Activated CD8-positive, alpha-beta memory T cell treated with anti-CD3 and anti-CD28 coated beads, Interleukin-2, amount 10 ng/mL, durations not matched to agents 7 days and 5 days (primary cell): ENCODE data around the gene STARD13. TPM values are rescaled to one million over a fixed set of nuclear protein-coding genes. Genes with fewer than 3 reads are reported as not detected.

Source experiments
- ATAC-seq: fragments of 150-1000 bp; cut with Tn5 transposase; one replicate; pipeline ENCODE4 v1.10.0; 2021; ENCODE audit warnings: moderate library complexity
- CTCF ChIA-PET: fragments of 350-600 bp; sonication (Branson Sonifier 250); formaldehyde crosslinking; loops from one replicate; lab custom pipeline; 2021; ENCODE audit warnings: antibody characterized with exemption; lab: Charles Lee
- DNase-seq: peaks from one replicate; pipeline ENCODE4 v3.0.0-alpha.2; 2020
- H3K27ac Mint-ChIP-seq: one replicate; pipeline ENCODE4 v1.8.0; 2021; ENCODE audit warnings: mild to moderate bottlenecking, mixed read lengths
- H3K27me3 Mint-ChIP-seq: one replicate; pipeline ENCODE4 v1.8.0; 2021; ENCODE audit warnings: mixed read lengths
- H3K36me3 Mint-ChIP-seq: one replicate; pipeline ENCODE4 v1.8.0; 2021; ENCODE audit warnings: mild to moderate bottlenecking, mixed read lengths
- H3K4me1 Mint-ChIP-seq: one replicate; pipeline ENCODE4 v1.8.0; 2021; ENCODE audit warnings: mixed read lengths
- H3K4me3 Mint-ChIP-seq: one replicate; pipeline ENCODE4 v1.8.0; 2021; ENCODE audit warnings: mild to moderate bottlenecking, moderate library complexity, mixed read lengths
- H3K9me3 Mint-ChIP-seq: one replicate; pipeline ENCODE4 v1.8.0; 2022; ENCODE audit warnings: low read depth, mixed read lengths
- total RNA-seq, 2 experiments: library from RNA; stranded (reverse); gene quantifications; one replicate each; pipeline ENCODE4 v1.2.3, GENCODE V29; 2021

STARD13 gene
- total RNA-seq, 2 experiments from 2014 or later, result 1.2 to 1.5 TPM

GRCh38 chr13:33212396-33212795, 73.2 kb downstream of the STARD13 start:
- H3K4me1 Mint-ChIP-seq, result peaks cover 3% of the 10 kb centered on the region
- no peaks in the 10 kb centered on the region for H3K9me3 Mint-ChIP-seq
- CTCF ChIA-PET, result no interaction called here
- DNase-seq (no peak), ATAC-seq (no peak)
- H3K27me3 Mint-ChIP-seq, result peaks cover 18% of the 10 kb centered on the region
- no peaks in the 10 kb centered on the region for H3K36me3 Mint-ChIP-seq
- no peak overlapping the region for H3K27ac Mint-ChIP-seq
- no peak overlapping the region for H3K4me3 Mint-ChIP-seq

GRCh38 chr13:33210090-33210489, 75.5 kb downstream of the STARD13 start:
- peaks cover 18% of the 10 kb centered on the region for H3K27me3 Mint-ChIP-seq
- H3K4me1 Mint-ChIP-seq, result peaks cover 18% of the 10 kb centered on the region
- H3K36me3 Mint-ChIP-seq, result no peaks in the 10 kb centered on the region
- no peak for ATAC-seq
- no peak overlapping the region for H3K4me3 Mint-ChIP-seq
- no peak for DNase-seq
- CTCF ChIA-PET, result no interaction called here
- H3K27ac Mint-ChIP-seq, result no peak overlapping the region
- H3K9me3 Mint-ChIP-seq, result no peaks in the 10 kb centered on the region

- Mint-ChIP-seq H3K4me1 (peaks cover 31% of the 10 kb centered on the region), H3K27me3 (peaks cover 15% of the 10 kb centered on the region), H3K36me3 (no peaks in the 10 kb centered on the region), H3K9me3 (no peaks in the 10 kb centered on the region), H3K4me3 (no peak overlapping the region), H3K27ac (no peak overlapping the region)
- DNase-seq, result no peak
- CTCF ChIA-PET, result no interaction called here
- ATAC-seq, result no peak
Measured at GRCh38 chr13:33208290-33209220, 77.0 kb downstream of the STARD13 start.

- H3K36me3 Mint-ChIP-seq, result no peaks in the 10 kb centered on the region
- ATAC-seq (peak; percentile 36), DNase-seq (no peak)
- H3K4me3 Mint-ChIP-seq, result no peak overlapping the region
- peaks cover 31% of the 10 kb centered on the region for H3K4me1 Mint-ChIP-seq
- no peak overlapping the region for H3K27ac Mint-ChIP-seq
- peaks cover 13% of the 10 kb centered on the region for H3K27me3 Mint-ChIP-seq
- H3K9me3 Mint-ChIP-seq, result no peaks in the 10 kb centered on the region
- CTCF ChIA-PET, result interaction anchor here (0.6 kb wide), 1 partner anchor 12 kb away, joined by 3 read pairs; no protein-coding TSS in a partner anchor
Measured at GRCh38 chr13:33207615-33207961, 78.0 kb downstream of the STARD13 start.

GRCh38 chr13:33206945-33207614, 78.5 kb downstream of the STARD13 start:
- H3K9me3 Mint-ChIP-seq, result no peaks in the 10 kb centered on the region
- H3K36me3 Mint-ChIP-seq, result peaks cover 2% of the 10 kb centered on the region
- no peak for DNase-seq
- peaks cover 17% of the 10 kb centered on the region for H3K27me3 Mint-ChIP-seq
- ATAC-seq, result no peak
- H3K27ac Mint-ChIP-seq, result no peak overlapping the region
- H3K4me3 Mint-ChIP-seq, result no peak overlapping the region
- peaks cover 31% of the 10 kb centered on the region for H3K4me1 Mint-ChIP-seq
- CTCF ChIA-PET, result interaction anchor here (0.6 kb wide), 1 partner anchor 11 kb away, joined by 3 read pairs; no protein-coding TSS in a partner anchor

GRCh38 chr13:33206425-33206824, 79.1 kb downstream of the STARD13 start:
- Mint-ChIP-seq H3K9me3 (no peaks in the 10 kb centered on the region), H3K27ac (no peak overlapping the region), H3K4me3 (no peak overlapping the region), H3K4me1 (peaks cover 31% of the 10 kb centered on the region), H3K36me3 (peaks cover 2% of the 10 kb centered on the region), H3K27me3 (peaks cover 17% of the 10 kb centered on the region)
- no peak for DNase-seq
- CTCF ChIA-PET, result interaction anchor here (1.3 kb wide), 1 partner anchor 26 kb away, joined by 4 read pairs; no protein-coding TSS in a partner anchor
- ATAC-seq, result no peak

GRCh38 chr13:33205804-33206221, 79.7 kb downstream of the STARD13 start:
- CTCF ChIA-PET, result interaction anchor here (1.1 to 1.3 kb wide), 2 partner anchors 27 to 189 kb away, joined by 3 to 4 read pairs; no protein-coding TSS in a partner anchor
- ATAC-seq (peak; percentile 33), DNase-seq (no peak)
- H3K27me3 Mint-ChIP-seq, result peaks cover 17% of the 10 kb centered on the region
- H3K4me3 Mint-ChIP-seq, result peak overlapping the region; percentile 25
- H3K36me3 Mint-ChIP-seq, result peaks cover 2% of the 10 kb centered on the region
- no peak overlapping the region for H3K27ac Mint-ChIP-seq
- H3K4me1 Mint-ChIP-seq, result peaks cover 31% of the 10 kb centered on the region
- H3K9me3 Mint-ChIP-seq, result no peaks in the 10 kb centered on the region

- no peak overlapping the region for H3K4me3 Mint-ChIP-seq
- H3K36me3 Mint-ChIP-seq, result peaks cover 2% of the 10 kb centered on the region
- peaks cover 31% of the 10 kb centered on the region for H3K4me1 Mint-ChIP-seq
- ATAC-seq (no peak), DNase-seq (no peak)
- H3K27ac Mint-ChIP-seq, result no peak overlapping the region
- no peaks in the 10 kb centered on the region for H3K9me3 Mint-ChIP-seq
- H3K27me3 Mint-ChIP-seq, result peaks cover 13% of the 10 kb centered on the region
- CTCF ChIA-PET, result interaction anchor here (1.1 to 1.3 kb wide), 2 partner anchors 27 to 188 kb away, joined by 3 to 4 read pairs; no protein-coding TSS in a partner anchor
Measured at GRCh38 chr13:33205224-33205623, 80.3 kb downstream of the STARD13 start.

GRCh38 chr13:33204130-33204927, 81.2 kb downstream of the STARD13 start:
- H3K27me3 Mint-ChIP-seq, result peaks cover 11% of the 10 kb centered on the region
- H3K9me3 Mint-ChIP-seq, result no peaks in the 10 kb centered on the region
- CTCF ChIA-PET, result interaction anchor here (1.1 kb wide), 1 partner anchor 187 kb away, joined by 3 read pairs; no protein-coding TSS in a partner anchor
- peaks cover 2% of the 10 kb centered on the region for H3K36me3 Mint-ChIP-seq
- peaks cover 31% of the 10 kb centered on the region for H3K4me1 Mint-ChIP-seq
- ATAC-seq, result peak; percentile 65
- H3K27ac Mint-ChIP-seq, result peak overlapping the region; percentile 60
- DNase-seq, result no peak
- peak overlapping the region; percentile 44 for H3K4me3 Mint-ChIP-seq

- DNase-seq, result no peak
- CTCF ChIA-PET, result interaction anchor here (1.1 kb wide), 1 partner anchor 26 kb away, joined by 3 read pairs; no protein-coding TSS in a partner anchor
- no peaks in the 10 kb centered on the region for H3K9me3 Mint-ChIP-seq
- H3K4me1 Mint-ChIP-seq, result peaks cover 31% of the 10 kb centered on the region
- peaks cover 5% of the 10 kb centered on the region for H3K27me3 Mint-ChIP-seq
- no peak overlapping the region for H3K27ac Mint-ChIP-seq
- H3K4me3 Mint-ChIP-seq, result no peak overlapping the region
- peaks cover 2% of the 10 kb centered on the region for H3K36me3 Mint-ChIP-seq
- ATAC-seq, result no peak
Measured at GRCh38 chr13:33202644-33203169, 82.8 kb downstream of the STARD13 start.

GRCh38 chr13:33201659-33202058, 83.9 kb downstream of the STARD13 start:
- Mint-ChIP-seq H3K27me3 (peaks cover 5% of the 10 kb centered on the region), H3K4me1 (peaks cover 21% of the 10 kb centered on the region), H3K36me3 (peaks cover 2% of the 10 kb centered on the region), H3K9me3 (no peaks in the 10 kb centered on the region), H3K4me3 (no peak overlapping the region), H3K27ac (no peak overlapping the region)
- no peak for ATAC-seq
- DNase-seq, result no peak
- CTCF ChIA-PET, result interaction anchor here (1.1 kb wide), 1 partner anchor 27 kb away, joined by 3 read pairs; no protein-coding TSS in a partner anchor

- no peaks in the 10 kb centered on the region for H3K9me3 Mint-ChIP-seq
- ATAC-seq (no peak), DNase-seq (no peak)
- peaks cover 2% of the 10 kb centered on the region for H3K36me3 Mint-ChIP-seq
- no peak overlapping the region for H3K4me3 Mint-ChIP-seq
- no peak overlapping the region for H3K27ac Mint-ChIP-seq
- H3K27me3 Mint-ChIP-seq, result peaks cover 16% of the 10 kb centered on the region
- CTCF ChIA-PET, result interaction anchor here (0.5 kb wide), 1 partner anchor 9 kb away, joined by 3 read pairs; no protein-coding TSS in a partner anchor
- peaks cover 7% of the 10 kb centered on the region for H3K4me1 Mint-ChIP-seq
Measured at GRCh38 chr13:33199289-33199850, 86.2 kb downstream of the STARD13 start.
